NT2/D1 (cell line): ENCODE measurements around the gene UBE2Q1.

ENCODE experiments used
- SUZ12 ChIP-seq: IDR thresholded peaks from 2 replicates; pipeline ENCODE4 v1.6.1; 2011; ENCODE audit not compliant: insufficient read length, insufficient read depth; ENCODE audit errors: extremely low read depth
- ZNF274 ChIP-seq: IDR thresholded peaks from 2 replicates; pipeline ENCODE4 v1.6.1; 2011; ENCODE audit warnings: mild to moderate bottlenecking, low read depth, low read length

DNA sequence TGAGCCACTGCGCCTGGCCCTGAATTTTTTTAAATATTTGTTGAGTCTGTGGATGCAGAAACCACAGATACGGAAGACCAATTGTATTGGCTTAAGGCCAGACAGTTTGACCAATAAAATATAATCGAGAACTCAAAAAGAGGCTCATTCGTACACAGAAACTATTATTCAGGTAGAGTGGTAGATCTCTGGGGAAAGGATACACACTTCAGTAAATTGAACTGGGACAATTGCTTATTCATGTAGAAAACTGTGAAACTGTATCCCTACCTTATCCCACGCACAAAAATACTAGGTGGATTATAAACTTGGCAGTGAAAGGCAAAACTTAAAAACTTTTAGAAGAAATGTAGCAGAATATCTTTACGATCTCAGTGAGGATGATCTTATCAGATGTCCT, 31.3 kb downstream of the UBE2Q1 start:
- TF ChIP-seq SUZ12, result no peak
- TF ChIP-seq ZNF274, result no peak
